Adipocyte (in vitro differentiated cells): ENCODE results near the gene ADAMTS16.
A peak's percentile ranks its signal among the peaks of the same experiment; 100 is the strongest.

Experiments
- DNase-seq: peaks from one replicate; pipeline ENCODE4 v3.0.0-alpha.2; 2015; ENCODE audit warnings: low read depth
- H3K27me3 ChIP-seq: replicated peaks from 2 replicates; pipeline ENCODE4 v1.7.0; 2013; ENCODE audit warnings: mild to moderate bottlenecking, low read length, moderate library complexity; ENCODE audit not compliant: control insufficient read depth, insufficient read depth
- H3K36me3 ChIP-seq: 2 replicates; pipeline ENCODE4 v1.7.0; 2013; ENCODE audit warnings: low read length, mild to moderate bottlenecking, moderate library complexity; ENCODE audit not compliant: control insufficient read depth, insufficient read depth, severe bottlenecking
- H3K4me1 ChIP-seq: 2 replicates; pipeline ENCODE4 v1.7.0; 2013; ENCODE audit warnings: mild to moderate bottlenecking, low read length, moderate library complexity; ENCODE audit not compliant: control insufficient read depth, insufficient read depth
- H3K4me3 ChIP-seq: 2 replicates; pipeline ENCODE4 v1.7.0; 2013; ENCODE audit warnings: mild to moderate bottlenecking, low read length, moderate library complexity
- H3K9ac ChIP-seq: 2 replicates; pipeline ENCODE4 v1.7.0; 2013; ENCODE audit warnings: mild to moderate bottlenecking, low read length, moderate library complexity
- H3K9me3 ChIP-seq: 2 replicates; pipeline ENCODE4 v1.7.0; 2013; ENCODE audit warnings: mild to moderate bottlenecking, low read length, moderate library complexity; ENCODE audit not compliant: control insufficient read depth

ADAMTS16 gene

DNA sequence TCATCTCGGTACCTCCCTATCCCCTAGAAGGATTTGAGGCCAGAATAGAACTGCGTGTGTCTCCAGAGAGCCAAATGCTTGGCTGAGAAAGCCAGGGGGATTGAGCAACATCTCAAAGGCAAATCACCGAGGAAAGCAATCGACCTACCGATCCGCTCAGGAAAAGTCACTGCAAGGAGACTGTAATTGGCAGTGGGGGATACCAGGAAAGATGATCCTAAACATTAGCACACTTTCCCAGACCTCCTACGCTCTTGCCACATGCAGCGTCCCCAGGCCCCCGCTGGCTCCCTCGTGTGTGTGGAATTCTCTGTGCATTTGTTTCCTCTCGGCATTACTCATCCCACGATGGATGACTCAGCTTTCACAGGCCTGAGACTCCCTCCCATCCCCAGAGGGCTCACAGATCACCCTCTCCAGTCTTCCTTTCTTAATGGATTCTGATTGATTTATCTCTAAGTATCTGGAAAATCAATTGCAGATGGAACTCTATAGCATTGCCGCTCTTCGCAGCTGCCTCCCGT lies 200.1 kb downstream of the ADAMTS16 start:
- no peaks in the 10 kb centered on the region for H3K9me3 ChIP-seq
- no peaks in the 10 kb centered on the region for H3K36me3 ChIP-seq
- H3K9ac ChIP-seq, result peak overlapping the region; percentile 39
- H3K4me1 ChIP-seq, result peaks cover 49% of the 10 kb centered on the region
- peak overlapping the region; percentile 58 for H3K4me3 ChIP-seq
- no peaks in the 10 kb centered on the region for H3K27me3 ChIP-seq
- DNase-seq, result peak; percentile 66

DNA sequence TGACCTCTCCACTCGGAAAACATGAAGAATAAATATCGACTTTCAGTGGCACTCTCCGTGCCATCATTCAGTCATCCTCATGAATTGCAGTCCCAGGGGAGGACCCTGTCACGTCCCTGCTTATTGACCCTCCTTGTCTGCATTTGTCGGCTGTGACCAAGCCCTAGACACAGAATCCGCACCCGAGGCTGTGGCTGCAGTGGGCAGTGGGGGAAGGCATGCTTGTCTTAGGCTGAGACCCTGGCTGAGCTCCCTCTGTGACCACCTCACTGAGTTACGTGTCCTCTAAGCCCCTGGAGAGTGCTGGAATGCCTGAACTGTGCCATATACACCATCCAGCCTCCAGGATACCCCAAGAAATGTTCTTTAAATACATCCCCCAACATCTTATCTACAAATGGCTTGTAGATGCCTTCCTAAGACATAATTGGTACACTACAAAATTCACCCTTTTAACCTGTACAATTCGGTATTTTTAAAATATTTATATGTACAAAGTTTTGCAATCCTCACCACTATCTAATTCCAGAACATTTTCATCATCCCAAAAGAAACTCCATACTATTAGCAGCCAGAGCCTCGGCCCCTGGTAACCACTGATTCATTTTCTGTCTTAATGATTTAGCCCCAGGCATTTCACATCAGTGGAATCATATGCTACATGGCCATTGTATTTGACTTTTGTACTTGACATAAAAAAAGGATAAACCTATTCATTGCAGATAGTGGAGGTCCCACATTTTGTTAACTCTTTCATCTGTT lies 201.6 kb downstream of the ADAMTS16 start:
- Histone ChIP-seq H3K36me3 (no peaks in the 10 kb centered on the region), H3K9me3 (no peaks in the 10 kb centered on the region), H3K4me1 (peaks cover 37% of the 10 kb centered on the region), H3K4me3 (peak overlapping the region; percentile 8), H3K9ac (no peak overlapping the region), H3K27me3 (no peaks in the 10 kb centered on the region)
- no peak for DNase-seq

DNA sequence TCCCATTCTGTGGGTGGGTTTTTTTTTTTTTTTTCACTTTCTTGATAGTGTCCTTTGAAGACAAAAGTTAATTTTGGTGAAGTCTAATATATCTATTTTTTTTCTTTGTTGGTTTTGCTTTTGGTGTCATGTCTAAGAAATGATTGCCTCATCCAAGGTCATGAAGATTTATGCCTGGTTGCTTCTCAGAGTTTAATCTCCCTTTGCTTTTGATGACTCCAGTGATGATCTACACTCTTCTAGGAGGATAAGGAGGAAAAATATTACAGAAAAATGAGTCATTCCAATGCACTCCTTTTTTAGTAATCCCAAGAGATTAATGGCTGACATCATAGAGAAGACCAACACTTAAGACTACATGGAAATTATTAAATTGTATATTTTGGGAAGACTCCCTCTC lies 202.7 kb downstream of the ADAMTS16 start:
- H3K4me3 ChIP-seq, result no peak overlapping the region
- peaks cover 37% of the 10 kb centered on the region for H3K4me1 ChIP-seq
- no peak for DNase-seq
- no peaks in the 10 kb centered on the region for H3K27me3 ChIP-seq
- H3K9me3 ChIP-seq, result no peaks in the 10 kb centered on the region
- no peaks in the 10 kb centered on the region for H3K36me3 ChIP-seq
- no peak overlapping the region for H3K9ac ChIP-seq

DNA sequence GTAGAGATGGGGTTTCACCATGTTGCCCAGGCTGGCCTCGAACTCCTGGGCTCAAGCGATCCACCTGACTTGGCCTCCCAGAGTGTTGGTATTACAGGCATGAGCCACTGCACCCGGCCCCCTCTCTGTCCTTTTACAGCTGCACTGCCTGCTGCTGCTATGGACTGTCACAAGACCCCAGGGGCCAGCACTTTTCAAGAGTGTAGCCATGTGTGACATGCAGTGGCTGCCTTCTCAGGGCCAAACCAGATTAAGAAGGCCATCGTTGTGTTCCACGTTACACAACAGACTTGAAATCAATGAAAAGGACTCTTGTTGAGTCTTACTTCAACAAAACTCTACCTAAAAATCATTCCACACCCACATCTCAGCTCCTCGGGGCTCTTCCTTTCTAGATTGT lies 203.4 kb downstream of the ADAMTS16 start:
- DNase-seq, result no peak
- Histone ChIP-seq H3K4me3 (no peak overlapping the region), H3K27me3 (no peaks in the 10 kb centered on the region), H3K36me3 (no peaks in the 10 kb centered on the region), H3K9ac (no peak overlapping the region), H3K9me3 (no peaks in the 10 kb centered on the region), H3K4me1 (peaks cover 37% of the 10 kb centered on the region)

DNA sequence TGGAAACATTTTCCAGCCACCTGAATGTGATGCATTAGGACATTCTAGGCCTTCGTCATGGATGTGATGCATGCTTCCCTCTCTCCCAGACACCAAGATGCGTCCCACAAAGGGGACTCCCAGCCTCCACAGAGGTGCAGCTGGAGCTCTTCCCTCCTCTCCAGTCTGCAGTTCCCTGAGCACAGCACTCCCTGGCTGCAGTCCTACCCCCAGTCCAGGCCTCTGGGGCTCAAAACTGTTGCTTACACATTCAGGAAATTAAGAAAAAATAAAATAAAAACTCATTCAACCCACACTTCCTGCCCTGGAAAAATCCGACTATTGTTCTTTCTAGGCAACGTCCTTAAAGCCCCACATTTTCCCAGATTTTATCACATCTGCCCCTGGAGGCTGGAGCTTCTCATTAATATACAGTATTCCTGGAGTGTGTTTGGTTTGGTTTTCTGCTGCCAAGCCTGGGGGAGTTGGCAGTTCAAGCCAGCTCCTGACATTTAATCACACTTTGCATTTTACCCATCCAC lies 204.0 kb downstream of the ADAMTS16 start:
- H3K9me3 ChIP-seq, result no peaks in the 10 kb centered on the region

DNA sequence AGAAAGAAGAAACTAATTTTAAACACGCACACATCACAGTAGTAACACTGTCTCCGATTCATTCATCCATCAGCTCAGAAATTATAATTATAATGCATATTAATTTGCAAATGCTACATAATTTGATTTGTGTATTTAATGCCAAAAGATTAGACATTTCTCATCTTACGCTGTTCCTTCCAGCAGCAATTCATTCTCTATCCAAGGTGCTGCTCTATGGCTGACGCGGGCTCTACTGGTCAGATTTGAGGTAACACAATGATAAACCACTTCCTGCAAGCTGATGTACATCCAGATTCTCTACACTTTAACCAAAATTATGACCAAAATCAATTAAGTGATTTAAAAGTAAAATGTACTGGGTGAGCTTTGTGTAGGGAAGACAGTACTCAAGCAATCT lies 204.5 kb downstream of the ADAMTS16 start:
- no peak overlapping the region for H3K4me3 ChIP-seq
- no peaks in the 10 kb centered on the region for H3K27me3 ChIP-seq
- no peak overlapping the region for H3K9ac ChIP-seq
- no peaks in the 10 kb centered on the region for H3K9me3 ChIP-seq
- no peaks in the 10 kb centered on the region for H3K36me3 ChIP-seq
- no peak for DNase-seq
- peaks cover 34% of the 10 kb centered on the region for H3K4me1 ChIP-seq

More for the DNA sequence above, 204.0 kb downstream of the ADAMTS16 start:
- no peaks in the 10 kb centered on the region for H3K36me3 ChIP-seq
- H3K4me3 ChIP-seq, result no peak overlapping the region
- peaks cover 37% of the 10 kb centered on the region for H3K4me1 ChIP-seq
- H3K27me3 ChIP-seq, result no peaks in the 10 kb centered on the region
- no peak for DNase-seq
- H3K9ac ChIP-seq, result no peak overlapping the region

DNA sequence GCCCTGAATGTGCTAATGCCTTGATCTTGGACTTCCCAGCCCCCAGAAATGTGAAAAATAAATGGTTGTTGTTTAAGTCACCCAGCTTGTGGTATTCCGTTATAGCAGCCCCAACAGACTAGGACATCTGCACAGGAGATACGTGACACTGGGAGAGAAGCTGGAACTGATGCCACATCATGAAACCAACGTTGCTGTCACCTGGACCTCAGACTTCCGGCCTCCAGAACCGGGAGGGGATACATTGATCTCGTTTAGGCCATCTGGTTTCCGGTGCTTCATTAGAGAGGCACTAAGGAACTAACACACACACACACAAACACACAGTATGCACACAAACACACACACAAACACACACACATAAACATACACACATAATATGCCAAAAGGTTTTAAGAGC lies 207.3 kb downstream of the ADAMTS16 start:
- no peaks in the 10 kb centered on the region for H3K27me3 ChIP-seq

DNA sequence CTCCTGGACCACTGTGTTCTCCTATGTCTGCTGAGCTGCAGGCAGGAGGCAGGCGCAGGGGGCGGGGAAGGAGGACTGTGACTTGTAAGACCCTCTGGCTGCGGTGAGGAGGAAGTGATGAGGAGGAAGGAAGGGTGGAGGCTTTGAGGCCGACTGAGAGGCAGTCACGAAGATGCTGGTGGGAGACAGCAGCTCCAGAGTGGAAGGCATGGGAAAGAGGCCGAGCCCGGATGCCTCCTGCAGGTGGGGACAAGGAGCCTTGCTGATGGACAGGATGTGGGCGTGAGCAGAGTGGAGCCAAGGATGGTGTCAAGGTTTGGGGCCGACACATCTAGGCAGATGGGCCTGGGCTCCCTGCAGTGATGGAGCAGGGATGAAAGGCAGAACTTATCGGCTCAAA lies 208.0 kb downstream of the ADAMTS16 start:
- DNase-seq, result no peak

More for the DNA sequence above, 207.3 kb downstream of the ADAMTS16 start:
- Histone ChIP-seq H3K9me3 (no peaks in the 10 kb centered on the region), H3K4me3 (no peak overlapping the region), H3K36me3 (no peaks in the 10 kb centered on the region), H3K9ac (no peak overlapping the region), H3K4me1 (peaks cover 19% of the 10 kb centered on the region)
- no peak for DNase-seq

DNA sequence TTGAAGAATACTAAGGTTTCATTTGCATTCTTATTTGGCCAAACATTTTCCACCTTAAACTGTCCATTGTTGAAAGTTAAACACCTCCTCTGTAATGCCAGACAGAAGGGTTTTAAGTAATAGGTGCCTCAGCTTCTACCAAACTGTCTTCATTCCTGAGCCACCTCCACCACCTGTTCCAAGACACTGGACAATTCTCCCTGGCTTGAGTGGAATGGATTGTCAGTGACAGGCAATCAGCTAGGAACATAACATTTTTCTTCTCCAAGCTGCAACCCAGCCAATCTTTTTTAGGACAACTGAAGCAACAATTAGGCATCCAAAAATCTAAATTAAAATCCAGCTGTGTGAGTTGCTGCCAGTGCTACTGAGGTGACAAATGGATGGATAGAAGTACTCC lies 208.4 kb downstream of the ADAMTS16 start:
- Histone ChIP-seq H3K9me3 (no peaks in the 10 kb centered on the region), H3K4me1 (peaks cover 12% of the 10 kb centered on the region), H3K4me3 (no peak overlapping the region), H3K27me3 (no peaks in the 10 kb centered on the region), H3K9ac (no peak overlapping the region), H3K36me3 (no peaks in the 10 kb centered on the region)
- no peak for DNase-seq

More for the DNA sequence above, 208.0 kb downstream of the ADAMTS16 start:
- no peaks in the 10 kb centered on the region for H3K36me3 ChIP-seq
- no peaks in the 10 kb centered on the region for H3K27me3 ChIP-seq
- H3K4me1 ChIP-seq, result peaks cover 12% of the 10 kb centered on the region
- H3K4me3 ChIP-seq, result no peak overlapping the region
- no peak overlapping the region for H3K9ac ChIP-seq
- H3K9me3 ChIP-seq, result no peaks in the 10 kb centered on the region

DNA sequence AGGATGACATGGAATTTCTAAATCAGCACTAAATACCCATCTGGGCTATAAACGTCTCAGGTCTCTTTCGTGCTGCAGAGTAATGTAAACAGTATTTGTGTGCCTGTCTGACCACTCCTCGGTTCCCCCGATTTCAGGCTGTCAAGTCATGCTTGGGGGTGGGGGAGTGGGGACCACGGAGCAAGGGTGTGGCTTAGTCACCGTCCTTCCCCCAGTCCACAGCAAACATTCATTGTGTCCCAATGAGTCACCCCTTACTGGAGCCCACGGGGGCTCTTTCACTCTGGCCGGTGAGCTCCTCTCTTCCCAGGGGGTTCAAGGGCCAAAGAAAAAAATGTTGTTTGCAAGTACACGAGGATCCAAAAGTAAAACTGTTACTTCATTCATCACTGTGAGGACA lies 210.0 kb downstream of the ADAMTS16 start:
- H3K4me1 ChIP-seq, result peaks cover 12% of the 10 kb centered on the region
- H3K4me3 ChIP-seq, result no peak overlapping the region
- H3K36me3 ChIP-seq, result no peaks in the 10 kb centered on the region
- DNase-seq, result no peak
- H3K9ac ChIP-seq, result no peak overlapping the region
- no peaks in the 10 kb centered on the region for H3K27me3 ChIP-seq
- H3K9me3 ChIP-seq, result no peaks in the 10 kb centered on the region

DNA sequence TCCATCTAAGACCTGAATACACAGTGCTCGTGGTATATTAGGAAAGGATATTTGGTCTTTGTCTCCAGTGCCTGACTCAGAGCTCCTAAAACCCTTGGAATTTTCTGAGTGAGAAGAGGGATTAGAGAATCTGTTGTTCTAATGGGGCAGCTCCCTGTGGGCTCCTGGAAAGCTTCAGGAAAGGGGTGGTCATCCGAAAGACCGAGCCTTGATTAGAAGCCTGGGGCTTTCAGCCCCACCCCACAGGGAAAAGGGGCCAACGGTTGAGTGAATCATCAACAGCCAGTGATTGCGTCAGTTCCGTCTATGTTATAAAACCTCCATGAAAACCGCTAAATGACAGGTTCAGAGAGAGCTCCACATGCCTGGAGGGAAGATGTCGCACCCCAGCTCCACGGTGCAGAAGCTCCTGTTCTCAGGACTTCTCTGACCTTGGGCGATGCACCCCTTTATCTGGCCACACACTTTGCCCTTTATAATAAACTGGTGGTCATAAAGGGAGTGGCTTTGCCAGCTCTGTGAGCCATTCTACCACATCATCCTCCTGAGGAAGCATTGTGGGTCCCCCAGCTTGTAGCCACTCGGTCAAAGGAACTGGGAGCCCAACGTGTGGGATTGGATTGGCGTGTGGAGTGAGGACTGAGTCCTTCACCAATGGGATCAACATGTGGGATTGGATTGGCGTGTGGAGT lies 211.3 kb downstream of the ADAMTS16 start:
- no peak for DNase-seq
- no peaks in the 10 kb centered on the region for H3K9me3 ChIP-seq
- no peak overlapping the region for H3K9ac ChIP-seq
- no peaks in the 10 kb centered on the region for H3K36me3 ChIP-seq
- no peaks in the 10 kb centered on the region for H3K27me3 ChIP-seq
- H3K4me3 ChIP-seq, result no peak overlapping the region
- H3K4me1 ChIP-seq, result peaks cover 12% of the 10 kb centered on the region
